Hepatic stellate cell (primary cell): ENCODE results near the gene P2RX4.
"Not testable (repeated sequence)": the region's sequence is repeated elsewhere in the genome, so short reads cannot be mapped to it uniquely, and the experiment has no call there.

Experiments
- DNase-seq: peaks from one replicate; pipeline ENCODE4 v3.0.0; 2011; ENCODE audit warnings: low spot score

Gene P2RX4

DNA sequence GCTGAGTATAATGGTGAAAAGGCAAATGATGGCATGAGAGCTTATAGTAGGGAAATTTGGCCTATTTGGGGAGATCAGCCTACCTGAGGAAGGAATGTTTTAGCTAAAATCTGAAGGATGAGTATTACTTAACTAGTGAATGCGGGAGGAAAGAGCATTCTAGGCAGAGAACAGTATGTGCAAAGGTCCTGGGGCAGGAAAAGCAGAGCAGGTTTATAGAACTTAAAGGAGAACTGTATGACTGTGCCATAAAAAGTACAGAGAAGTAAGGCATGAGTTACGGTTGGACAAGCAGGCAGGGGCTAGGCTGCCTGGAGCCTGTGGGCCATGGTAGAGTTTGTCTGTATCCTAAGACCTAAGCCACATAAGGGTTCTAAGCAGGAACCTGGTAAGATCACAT lies 21.7 kb upstream of the P2RX4 start:
- no peak for DNase-seq

DNA sequence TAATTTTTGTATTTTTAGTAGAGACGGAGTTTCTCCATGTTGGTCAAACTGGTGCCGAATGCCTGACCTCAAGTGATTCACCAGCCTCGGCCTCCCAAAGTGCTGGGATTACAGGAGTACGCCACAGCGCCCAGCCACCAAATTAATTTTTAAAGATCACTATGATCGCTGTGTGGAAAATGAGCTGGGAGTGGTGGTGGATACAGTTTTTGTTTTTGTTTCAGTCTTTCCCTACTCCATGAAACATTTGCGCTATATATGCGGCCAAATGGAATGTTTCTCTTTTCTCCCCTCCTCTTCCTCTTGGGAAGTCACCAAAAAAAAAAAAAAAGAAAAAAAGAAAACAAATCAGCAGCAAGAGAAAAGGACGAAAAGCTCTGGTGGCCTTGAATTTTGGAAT lies 20.8 kb upstream of the P2RX4 start:
- no peak for DNase-seq

DNA sequence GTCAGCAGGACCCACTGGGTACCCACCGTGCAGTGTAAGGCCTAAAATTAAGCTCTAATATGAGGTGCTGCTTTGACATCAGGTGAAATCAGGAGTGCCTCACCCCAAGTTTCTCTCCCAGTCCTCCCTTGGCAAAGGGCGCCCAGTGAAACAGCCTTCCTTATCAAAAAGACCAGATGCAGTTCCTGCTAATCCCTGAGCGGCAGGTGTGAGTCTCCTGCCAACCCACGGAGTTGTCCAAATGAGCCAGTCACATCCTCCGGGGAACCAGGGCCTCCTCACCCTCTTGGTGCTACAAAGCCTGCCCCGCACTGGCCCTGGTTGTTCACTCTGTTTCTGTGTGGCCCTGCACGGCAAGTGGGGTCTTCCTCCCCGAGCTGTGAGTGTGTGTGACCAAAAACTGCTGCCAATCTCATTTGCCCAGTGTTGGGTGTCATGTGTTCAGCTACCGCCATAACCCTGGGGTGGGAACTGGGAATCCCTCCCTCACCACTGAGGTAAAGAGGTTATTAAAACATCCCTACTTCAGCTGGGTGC lies 20.2 kb upstream of the P2RX4 start:
- no peak for DNase-seq

DNA sequence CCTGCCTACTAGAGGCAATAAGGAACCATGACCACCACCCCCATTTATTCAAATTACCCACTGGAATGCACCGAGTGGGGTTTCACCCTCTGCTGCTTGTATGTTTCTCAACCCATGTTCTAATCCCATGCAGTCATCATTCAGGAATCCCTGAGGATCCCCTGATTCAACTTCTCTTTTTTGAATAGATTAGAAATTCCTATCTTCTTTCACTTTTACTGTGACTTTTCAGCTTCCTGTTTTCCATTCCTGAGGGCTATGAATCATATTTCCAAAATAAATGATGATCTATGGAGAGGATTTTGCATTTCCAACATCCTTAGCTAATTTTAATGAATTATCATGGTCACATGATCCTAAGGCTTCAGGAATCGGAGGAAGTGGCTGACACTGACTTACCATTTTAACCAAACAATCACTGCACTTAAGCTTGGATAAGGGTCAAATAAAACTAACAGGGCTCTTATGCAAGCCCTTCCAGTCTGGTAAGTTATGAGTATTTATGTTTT lies 19.4 kb upstream of the P2RX4 start:
- peak; percentile 94 for DNase-seq

DNA sequence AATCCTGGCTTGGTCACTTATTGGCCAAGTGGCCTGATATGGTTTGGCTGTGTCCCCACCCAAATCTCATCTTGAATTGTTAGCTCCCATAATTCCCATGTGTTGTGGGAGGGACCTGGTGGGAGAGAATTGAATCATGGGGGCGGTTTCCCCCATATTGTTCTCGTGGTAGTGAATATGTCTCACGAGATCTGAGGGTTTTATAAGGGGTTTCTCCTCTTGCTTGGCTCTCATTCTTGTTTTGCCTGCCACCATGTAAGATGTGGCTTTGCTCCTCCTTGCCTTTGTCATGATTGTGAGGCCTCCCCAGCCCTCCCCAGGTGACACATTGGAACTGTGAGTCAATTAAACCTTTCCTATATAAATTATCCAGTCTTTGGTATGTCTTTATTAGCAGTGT lies 18.8 kb upstream of the P2RX4 start:
- DNase-seq = no peak

DNA sequence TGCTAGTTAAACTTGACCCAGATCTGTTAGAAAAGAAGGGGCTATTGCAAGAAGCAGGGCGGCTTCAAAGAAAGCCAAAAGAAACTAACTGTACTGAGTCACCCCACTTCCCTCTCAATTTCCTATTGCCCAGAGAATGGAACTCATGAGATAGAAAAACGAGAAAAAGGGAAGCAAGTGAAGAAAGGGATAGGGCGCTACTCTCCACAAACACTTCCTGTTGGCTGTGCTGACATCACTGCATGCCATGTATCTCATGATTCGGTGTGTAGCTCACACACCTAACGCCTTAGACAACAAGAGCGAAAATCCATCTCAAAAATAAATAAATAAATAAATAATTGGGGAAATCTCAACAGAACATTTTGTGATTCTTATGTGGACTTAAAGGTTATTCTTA lies 13.0 kb upstream of the P2RX4 start:
- no peak for DNase-seq

DNA sequence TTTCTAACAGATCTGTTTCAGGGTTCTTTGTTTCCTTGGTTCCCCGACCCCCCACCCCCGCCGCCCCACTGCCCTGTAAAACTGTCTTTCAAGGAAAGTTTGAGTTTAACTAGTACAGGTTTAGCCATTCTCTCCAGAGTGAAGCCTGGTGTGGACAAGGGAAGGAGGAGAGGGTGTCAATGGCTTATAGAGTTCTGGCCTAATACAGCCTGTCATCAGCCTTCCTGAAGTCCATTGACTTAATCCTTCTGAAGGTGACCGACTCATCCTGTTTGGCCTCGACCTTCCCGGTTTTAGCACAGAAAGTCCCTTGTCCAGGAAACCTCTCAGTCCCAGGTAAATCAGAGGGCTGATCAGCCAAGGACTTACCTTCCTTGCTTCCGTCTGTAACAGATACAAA lies 11.0 kb upstream of the P2RX4 start:
- DNase-seq = no peak

DNA sequence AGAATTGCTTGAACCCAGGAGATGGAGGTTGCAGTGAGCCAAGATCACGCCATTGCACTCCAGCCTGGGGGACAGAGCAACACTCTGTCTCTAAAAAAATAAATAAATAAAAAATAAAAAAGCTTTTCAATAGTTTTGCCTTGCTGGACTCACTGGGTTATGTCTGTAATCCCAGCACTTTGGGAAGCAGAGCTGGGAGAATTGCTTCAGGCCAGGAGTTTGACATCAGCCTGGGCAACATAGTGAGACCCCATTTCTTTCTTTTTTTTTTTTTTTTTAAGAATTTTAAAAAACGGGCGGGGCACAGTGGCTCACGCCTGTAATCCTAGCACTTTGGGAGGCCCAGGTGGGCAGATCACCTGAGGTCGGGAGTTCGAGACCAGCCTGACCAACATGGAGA lies 8.8 kb upstream of the P2RX4 start:
- not testable (repeated sequence) for DNase-seq

DNA sequence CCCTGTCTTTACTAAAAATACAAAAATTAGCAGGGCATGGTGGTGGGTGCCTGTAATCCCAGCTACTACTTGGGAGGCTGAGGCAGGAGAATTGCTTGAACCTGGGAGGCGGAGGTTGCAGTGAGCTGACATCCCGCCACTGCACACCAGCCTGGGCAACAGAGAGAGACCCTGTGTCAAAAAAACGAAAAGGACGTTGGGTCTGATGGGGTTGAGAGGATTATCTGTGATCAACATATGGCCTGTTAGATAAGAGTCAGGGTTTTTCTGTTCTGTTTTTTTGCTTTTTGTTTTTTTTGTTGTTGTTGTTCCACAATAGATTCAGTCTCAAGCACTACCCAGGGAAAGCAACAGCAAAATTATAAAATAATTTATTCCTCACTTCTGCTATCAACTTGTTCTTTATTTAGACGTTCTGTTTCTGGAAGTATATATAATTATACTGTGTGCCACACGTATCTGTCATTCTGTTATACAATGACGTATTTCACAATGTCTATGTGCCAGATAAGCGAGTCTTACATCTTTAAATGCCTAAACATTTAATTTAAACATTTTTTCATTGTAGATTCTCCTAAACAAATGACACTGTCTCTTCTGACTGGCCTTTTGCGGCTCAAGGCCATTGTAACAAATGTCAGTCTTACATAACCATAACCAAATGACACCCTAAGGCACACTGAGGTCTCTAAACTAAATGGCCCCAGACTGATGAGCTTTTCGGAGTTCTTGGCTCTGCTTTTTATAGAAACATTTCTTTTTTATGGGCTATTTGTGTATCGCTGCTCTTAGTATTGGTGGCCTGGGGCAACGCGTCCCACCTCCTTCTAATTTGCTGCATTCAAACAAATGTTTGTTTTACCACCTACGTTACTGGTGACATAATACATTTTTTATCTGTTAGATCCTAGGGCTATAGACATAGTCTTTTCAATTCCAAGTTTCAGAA lies 7.2 kb upstream of the P2RX4 start:
- DNase-seq = no peak

DNA sequence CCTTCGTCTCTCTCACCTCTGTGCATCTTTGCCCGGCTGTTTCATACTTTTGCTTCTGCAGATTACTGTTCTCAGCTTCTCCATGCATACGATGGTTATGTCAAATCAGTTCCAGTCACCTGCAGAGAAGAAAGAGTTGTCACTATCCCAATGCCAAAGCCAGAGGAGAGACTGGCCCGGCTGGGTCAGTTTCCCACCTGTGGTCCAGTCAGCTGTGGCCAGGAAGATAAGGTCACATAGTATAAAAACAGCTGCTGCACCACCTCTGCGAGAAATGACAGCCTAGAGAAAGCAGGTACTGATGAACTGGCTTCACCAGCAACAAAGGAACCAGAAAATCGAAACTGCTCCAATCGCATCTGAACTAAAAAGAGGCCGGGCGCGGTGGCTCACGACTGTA lies 6.4 kb upstream of the P2RX4 start:
- no peak for DNase-seq

DNA sequence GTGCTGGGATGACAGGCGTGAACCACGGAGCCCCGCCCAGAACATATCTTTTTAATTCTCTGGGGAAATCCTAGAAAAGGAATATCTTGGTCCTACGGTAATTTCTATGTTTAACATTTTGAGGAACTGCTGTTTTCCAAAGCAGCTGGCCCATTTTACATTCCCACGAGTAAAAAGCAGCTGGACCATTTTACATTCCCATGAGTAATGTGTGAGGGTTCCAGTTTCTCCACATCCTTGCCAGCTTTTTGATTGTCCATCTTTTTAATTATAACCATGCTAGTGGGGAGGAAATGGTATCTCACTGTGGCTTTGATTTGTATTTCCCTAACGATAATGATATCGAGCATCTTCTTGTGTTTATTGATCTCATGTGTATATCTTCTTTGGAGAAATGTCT lies 4.4 kb upstream of the P2RX4 start:
- DNase-seq = no peak

DNA sequence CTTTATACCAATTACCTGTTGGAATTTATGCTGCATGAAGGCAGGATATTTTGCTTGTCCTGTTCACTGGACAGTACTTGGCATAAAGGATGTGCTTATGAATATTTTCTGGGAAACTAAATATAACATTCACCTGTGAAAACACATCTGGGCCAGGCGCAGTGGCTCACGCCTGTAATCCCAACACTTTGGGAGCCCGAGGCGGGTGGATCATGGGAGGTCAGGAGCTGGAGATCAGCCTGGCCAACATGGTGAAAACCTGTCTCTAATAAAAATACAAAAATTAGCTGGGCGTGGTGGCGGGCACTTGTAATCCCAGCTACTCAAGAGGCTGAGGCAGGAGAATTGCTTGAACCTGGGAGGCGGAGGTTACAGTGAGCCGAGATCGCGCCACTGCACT lies 1.4 kb upstream of the P2RX4 start:
- not testable (repeated sequence) for DNase-seq

DNA sequence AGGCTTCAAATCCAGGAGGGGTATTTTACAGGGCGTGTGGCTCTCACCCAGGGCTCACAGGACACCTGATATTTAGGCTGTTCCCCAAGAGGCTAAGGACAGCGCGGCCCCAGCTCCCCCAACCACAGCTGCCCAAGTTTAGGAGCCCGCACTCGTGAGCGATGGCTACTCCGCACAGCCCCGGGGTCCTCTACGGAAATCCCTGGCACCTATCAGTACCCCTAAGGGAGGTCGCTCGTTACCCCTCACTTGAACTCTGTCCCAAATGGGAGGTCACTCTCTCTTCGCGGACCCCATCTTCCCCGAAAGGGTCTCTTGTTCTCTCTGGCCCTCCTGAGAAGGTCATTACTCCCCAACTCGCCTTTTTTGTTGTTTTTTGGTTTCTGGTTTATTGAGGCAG lies 708 bp upstream of the P2RX4 start:
- DNase-seq = no peak

DNA sequence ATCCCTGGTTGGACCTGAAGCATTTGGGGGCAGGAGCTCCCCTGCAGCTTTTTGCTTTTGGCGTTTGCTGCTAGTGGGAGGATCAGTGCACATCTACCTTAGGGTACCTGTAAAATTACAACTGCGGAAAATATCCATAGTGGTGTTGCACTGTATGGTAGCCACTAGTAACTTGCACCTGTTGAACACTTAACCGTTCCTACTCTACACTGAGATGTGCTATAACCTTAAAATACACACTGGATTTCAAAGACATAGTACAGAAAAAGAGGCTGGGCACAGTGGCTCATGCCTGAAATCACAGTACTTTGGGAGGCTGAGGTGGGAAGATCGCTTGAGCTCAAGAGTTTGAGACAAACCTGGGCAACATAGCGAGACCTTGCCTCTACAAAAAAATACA lies 2.9 kb downstream of the P2RX4 start:
- DNase-seq = no peak

DNA sequence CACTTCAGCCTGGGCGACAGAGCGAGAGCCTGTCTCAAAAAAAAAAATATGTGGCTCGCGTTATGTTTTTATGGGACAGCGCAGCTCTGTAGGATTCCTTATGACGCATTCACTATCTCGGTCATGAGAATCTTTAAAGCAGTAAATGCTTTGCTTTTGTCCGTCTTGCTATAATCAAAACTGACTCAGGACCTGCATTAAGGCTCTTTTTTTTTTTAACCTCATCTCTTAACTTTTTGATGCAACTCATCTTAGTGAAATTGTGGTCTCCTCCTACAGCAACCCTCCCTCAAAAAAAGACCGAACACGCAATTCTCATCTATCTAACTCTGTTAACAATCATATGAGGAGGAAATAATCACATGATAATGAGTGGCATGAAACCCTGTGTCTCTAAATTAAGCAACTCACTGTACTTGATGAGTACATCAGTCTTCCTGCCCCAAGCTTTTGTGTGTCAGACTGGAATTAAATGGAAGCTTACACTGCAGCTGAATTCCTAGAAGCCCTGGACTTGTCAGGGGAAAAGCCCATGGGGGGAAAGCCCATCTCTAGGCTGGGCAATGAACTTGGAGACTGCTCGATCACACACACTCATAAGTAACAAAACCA lies 4.3 kb downstream of the P2RX4 start:
- no peak for DNase-seq

DNA sequence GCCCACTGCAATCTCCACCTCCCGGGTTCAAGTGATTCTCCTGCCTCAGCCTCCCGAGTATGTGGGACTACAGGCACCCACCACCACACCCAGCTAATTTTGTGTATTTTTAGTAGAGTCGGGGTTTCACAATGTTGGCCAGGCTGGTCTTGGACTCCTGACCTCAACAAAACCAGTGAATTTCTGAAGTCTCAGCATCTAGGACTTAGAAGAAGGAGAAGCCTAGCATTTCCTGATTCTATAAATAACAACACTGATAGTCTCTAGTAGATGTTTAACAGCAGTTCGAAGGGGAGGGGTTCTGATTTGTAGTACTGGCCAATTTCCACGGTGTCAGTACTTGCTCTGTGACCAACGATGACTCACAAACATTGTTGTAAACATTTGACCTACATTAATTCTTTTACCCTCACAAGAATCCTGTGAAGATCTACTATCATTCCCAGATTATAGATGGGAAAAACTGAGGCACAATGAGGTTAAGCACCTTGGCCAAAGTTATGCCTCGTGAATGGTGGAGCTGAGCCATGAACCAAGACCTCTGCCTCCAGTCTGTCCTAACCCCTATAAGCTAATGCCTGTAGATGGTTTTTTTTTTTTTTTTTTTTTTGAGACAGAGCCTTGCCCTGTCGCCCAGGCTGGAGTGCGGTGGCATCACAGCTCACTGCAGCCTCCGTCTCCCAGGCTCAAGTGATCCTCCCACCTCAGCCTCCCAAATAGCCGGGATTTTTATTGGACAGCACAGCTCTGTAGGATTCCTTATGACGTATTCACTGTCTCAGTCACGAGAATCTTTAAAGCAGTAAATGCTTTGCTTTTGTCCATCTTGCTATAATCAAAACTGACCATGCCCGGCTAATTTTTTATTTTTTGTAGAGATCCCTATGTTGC lies 5.2 kb downstream of the P2RX4 start:
- peak; percentile 83 for DNase-seq

DNA sequence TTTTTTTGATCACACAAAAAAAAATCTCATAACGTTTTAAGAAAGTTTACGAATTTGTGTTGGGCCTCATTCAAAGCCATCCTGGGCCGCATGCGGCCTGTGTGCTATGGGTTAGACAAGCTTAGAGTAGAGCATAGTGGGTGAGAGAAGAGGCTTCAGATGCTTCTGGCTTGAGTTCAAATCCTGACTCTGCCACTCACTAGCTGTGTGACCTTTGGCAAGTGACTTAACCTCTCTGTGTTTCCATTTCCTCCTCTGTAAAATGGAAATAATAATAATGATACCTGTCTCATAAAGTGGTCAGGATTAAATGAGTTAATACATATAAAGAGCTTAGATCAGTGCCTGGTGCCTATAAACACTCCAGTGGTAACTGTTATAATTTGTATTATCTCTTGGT lies 6.2 kb downstream of the P2RX4 start:
- DNase-seq = no peak

DNA sequence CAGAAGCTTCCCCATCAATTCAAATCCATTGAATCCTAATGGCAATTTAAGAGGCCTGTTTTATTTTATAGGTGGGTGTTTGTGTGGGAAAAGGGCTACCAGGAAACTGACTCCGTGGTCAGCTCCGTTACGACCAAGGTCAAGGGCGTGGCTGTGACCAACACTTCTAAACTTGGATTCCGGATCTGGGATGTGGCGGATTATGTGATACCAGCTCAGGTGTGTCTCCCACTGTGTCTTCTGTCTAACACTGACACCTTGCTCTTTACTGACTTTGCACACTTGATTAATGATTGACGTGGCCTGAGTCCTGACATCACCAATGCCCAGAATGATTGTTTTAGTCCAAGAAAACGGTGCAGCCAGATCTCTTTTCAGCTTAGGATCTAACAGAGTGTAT lies 7.1 kb downstream of the P2RX4 start:
- DNase-seq = no peak

DNA sequence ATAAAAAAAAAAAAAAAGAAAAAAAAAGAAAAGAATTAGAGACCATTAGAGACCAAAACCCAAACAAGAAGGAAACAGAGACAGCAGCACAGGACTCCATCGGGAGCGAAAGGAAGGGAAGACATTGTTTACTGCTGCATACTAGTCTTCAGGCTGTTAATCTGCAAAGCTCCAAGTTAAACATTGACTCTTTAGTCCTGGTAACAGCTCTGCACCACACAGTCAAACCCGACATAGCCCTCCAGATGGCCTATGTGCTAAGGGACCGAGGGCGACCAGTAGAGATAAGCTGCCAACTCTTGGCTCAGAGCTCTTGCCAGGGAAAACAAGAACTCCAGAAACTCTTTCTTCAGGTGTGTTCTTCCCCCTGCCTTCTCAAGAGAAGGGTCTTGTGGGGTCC lies 7.8 kb downstream of the P2RX4 start:
- no peak for DNase-seq

DNA sequence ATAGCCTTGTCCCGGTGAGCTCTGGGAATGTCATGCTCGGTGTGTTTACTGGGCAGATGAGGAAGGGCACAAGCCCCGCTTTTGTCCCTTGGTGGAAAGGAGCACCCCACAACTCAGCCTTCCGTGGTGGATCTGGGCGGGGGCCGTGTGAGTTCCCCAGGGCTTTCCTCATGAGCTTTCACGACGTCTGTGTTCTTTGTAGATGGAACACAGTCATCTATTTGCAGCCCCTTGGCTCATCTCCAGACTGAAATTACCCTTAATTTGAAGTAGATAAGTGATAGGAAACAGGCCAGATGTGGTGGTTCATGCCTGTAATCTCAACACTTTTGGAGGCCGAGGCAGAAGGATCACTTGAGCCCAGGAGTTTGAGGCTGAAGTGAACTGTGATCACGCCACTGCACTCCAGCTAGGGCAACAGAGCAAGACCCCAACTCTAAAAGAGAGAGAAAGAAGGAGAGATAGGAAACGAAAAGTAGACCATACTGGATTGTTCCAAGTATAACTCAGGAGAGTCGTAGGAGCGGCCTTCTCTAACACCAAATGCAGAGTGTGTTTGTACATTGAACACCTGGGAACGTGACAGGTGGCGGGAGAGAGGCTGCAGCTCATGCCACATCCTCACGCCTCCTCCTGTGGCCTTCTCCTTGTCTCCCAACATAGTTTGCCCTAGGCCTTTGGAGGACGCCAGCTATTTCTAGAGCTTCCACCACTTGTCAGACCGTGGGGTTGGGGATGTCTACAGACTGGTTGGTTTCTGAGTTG lies 8.8 kb downstream of the P2RX4 start:
- DNase-seq = no peak

DNA sequence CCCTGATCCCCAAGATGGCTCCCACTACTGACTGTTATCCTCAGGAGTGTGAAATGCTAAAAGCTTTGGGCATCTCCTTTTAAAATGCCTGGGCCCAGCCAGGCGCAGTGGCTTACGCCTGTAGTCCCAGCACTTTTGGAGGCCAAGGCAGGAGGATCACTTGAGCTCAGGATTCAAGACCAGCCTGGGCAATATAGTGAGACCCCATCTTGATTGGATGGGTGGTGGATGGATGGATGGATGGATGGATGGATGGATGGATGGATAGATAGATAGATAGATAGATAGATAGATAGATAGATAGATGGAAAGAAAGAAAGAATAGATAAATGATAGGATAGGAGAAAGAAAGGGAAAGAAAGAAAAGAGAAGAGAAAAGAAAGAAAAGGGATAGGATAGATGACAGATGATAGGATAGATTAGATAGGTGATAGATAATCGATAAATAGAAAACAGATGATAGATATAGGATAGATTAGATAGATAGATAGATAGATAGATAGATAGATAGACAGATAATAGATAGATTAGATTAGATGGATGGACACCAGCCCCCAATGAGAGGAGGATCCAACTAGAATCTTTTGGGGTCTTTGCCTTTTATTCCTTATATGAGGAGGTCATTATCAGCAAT lies 9.5 kb downstream of the P2RX4 start:
- no peak for DNase-seq
